HG03354 (cell line): ENCODE measurements around the gene SLC25A38.

Experiments used
- ATAC-seq: cut with Tn5 transposase; IDR thresholded peaks from one replicate; pipeline ENCODE4 v1.9.1; 2021; ENCODE audit warnings: mild to moderate bottlenecking; ENCODE audit not compliant: unreplicated experiment, poor library complexity, severe bottlenecking

Gene SLC25A38

GRCh38 chr3:39372833-39373232 lies 10.3 kb upstream of the SLC25A38 start:
- ATAC-seq = no peak

- no peak for ATAC-seq
These were observed 6.1 kb upstream of the SLC25A38 start for GRCh38 chr3:39376959-39377634.

- ATAC-seq = peak; percentile 79
These were observed 5.1 kb upstream of the SLC25A38 start for GRCh38 chr3:39378088-39378487.

- ATAC-seq = no peak
These were observed 4.0 kb upstream of the SLC25A38 start for GRCh38 chr3:39378957-39379777.

GRCh38 chr3:39379778-39380155 lies 3.4 kb upstream of the SLC25A38 start:
- no peak for ATAC-seq

GRCh38 chr3:39381432-39381831 lies 1.7 kb upstream of the SLC25A38 start:
- no peak for ATAC-seq

- ATAC-seq = peak; percentile 78
These were observed 903 bp downstream of the SLC25A38 start for GRCh38 chr3:39383881-39384664.

GRCh38 chr3:39384665-39385000 lies 1.5 kb downstream of the SLC25A38 start:
- no peak for ATAC-seq

- ATAC-seq = no peak
These were observed 2.4 kb downstream of the SLC25A38 start for GRCh38 chr3:39385456-39386090.

GRCh38 chr3:39386318-39386717 lies 3.1 kb downstream of the SLC25A38 start:
- no peak for ATAC-seq

- no peak for ATAC-seq
These were observed 4.3 kb downstream of the SLC25A38 start for GRCh38 chr3:39387411-39387975.

GRCh38 chr3:39388153-39388552 lies 5.0 kb downstream of the SLC25A38 start:
- no peak for ATAC-seq

GRCh38 chr3:39388741-39389248 lies 5.6 kb downstream of the SLC25A38 start:
- ATAC-seq = peak; percentile 80

- no peak for ATAC-seq
These were observed 7.0 kb downstream of the SLC25A38 start for GRCh38 chr3:39390181-39390580.

GRCh38 chr3:39396690-39397089 lies 13.5 kb downstream of the SLC25A38 start:
- no peak for ATAC-seq

- no peak for ATAC-seq
These were observed 15.5 kb downstream of the SLC25A38 start for GRCh38 chr3:39398700-39399099.

- ATAC-seq = no peak
These were observed 18.8 kb downstream of the SLC25A38 start for GRCh38 chr3:39401983-39402382.

- no peak for ATAC-seq
These were observed 21.9 kb downstream of the SLC25A38 start for GRCh38 chr3:39404943-39405686.
